HepG2 (cell line): Measurements from ENCODE around the gene TPGS1. TPM values are rescaled to one million over a fixed set of nuclear protein-coding genes. Genes with fewer than 3 reads are reported as not detected.

Experiments used
- AFF4 ChIP-seq: sonication (generic); formaldehyde crosslinking; IDR thresholded peaks from 2 replicates; pipeline ENCODE4 v1.4.0; 2020; ENCODE audit warnings: missing genetic modification reagents
- AHDC1 ChIP-seq: sonication (generic); formaldehyde crosslinking; IDR thresholded peaks from 2 replicates; pipeline ENCODE4 v1.5.1; 2020; ENCODE audit warnings: mild to moderate bottlenecking, missing genetic modification reagents, borderline replicate concordance
- CTCF ChIP-seq: sonication (generic); formaldehyde crosslinking; IDR thresholded peaks from 2 replicates; pipeline ENCODE4 v1.5.0; 2020; ENCODE audit warnings: mild to moderate bottlenecking, missing genetic modification reagents, moderate library complexity
- EED ChIP-seq: sonication (generic); formaldehyde crosslinking; IDR thresholded peaks from 2 replicates; pipeline ENCODE4 v1.5.0; 2020; ENCODE audit warnings: mild to moderate bottlenecking, missing genetic modification reagents
- FOXK1 ChIP-seq: sonication (generic); formaldehyde crosslinking; IDR thresholded peaks from 2 replicates; pipeline ENCODE4 v1.4.0; 2020; ENCODE audit warnings: low read depth, missing genetic modification reagents, borderline replicate concordance
- KLF9 ChIP-seq: IDR thresholded peaks from 2 replicates; pipeline ENCODE4 v1.6.1; 2016; ENCODE audit warnings: low read depth
- SIX1 ChIP-seq: sonication (generic); formaldehyde crosslinking; IDR thresholded peaks from 2 replicates; pipeline ENCODE4 v1.4.0; 2020; ENCODE audit warnings: missing genetic modification reagents, borderline replicate concordance
- XRCC5 ChIP-seq: fragments of 200-400 bp; formaldehyde crosslinking; optimal IDR thresholded peaks from 2 replicates; pipeline ENCODE3; 2017; ENCODE audit warnings: mild to moderate bottlenecking, low read length
- ZBTB33 ChIP-seq: sonication (generic); formaldehyde crosslinking; IDR thresholded peaks from 2 replicates; pipeline ENCODE4 v1.4.0; 2020; ENCODE audit warnings: missing genetic modification reagents
- ZBTB37 ChIP-seq: sonication (generic); formaldehyde crosslinking; IDR thresholded peaks from 2 replicates; pipeline ENCODE4 v1.4.0; 2020; ENCODE audit warnings: mild to moderate bottlenecking, missing genetic modification reagents
- ZNF253 ChIP-seq: sonication (generic); formaldehyde crosslinking; IDR thresholded peaks from 2 replicates; pipeline ENCODE4 v1.8.0; 2022; ENCODE audit warnings: mild to moderate bottlenecking, missing genetic modification reagents, borderline replicate concordance
- ZZZ3 ChIP-seq: sonication (generic); formaldehyde crosslinking; IDR thresholded peaks from 2 replicates; pipeline ENCODE4 v1.4.0; 2020; ENCODE audit warnings: missing genetic modification reagents, mild to moderate bottlenecking, borderline replicate concordance
- polyA plus RNA-seq, 8 experiments: library from polyadenylated mRNA; depleted of rRNA in 3 of 8; stranded (reverse) in 7 of 8; unstranded in 1 of 8; fragments of >200 nt; fragmentation: Illumina TruSeq in 4 of 8; extraction: Trizol in 4 of 8; gene quantifications; 2 replicates each; pipeline versions ENCODE4 v1.2.1 to v1.2.3, GENCODE V29; 2011 to 2016; ENCODE audit warnings: low read depth in 4 of 8, missing spikeins in 1 of 8, mixed read lengths in 1 of 8; ENCODE audit not compliant: insufficient read depth in 1 of 8
- total RNA-seq, 5 experiments: library from RNA; depleted of rRNA; stranded (reverse); fragments of >200 nt; fragmentation: Illumina TruSeq; extraction: Trizol; gene quantifications; 2 replicates each; pipeline ENCODE4 v1.2.3, GENCODE V29; 2016; ENCODE audit warnings: low read depth in 1 of 5

TPGS1 gene
- total and polyA plus RNA-seq, 2 of the 13 experiments (the other 11 are each of a cell fraction or from before 2014, with no cell fraction given) = 1.1 to 6.2 TPM

- TF ChIP-seq ZZZ3 (CRISPR knock-in tag) (no peak), KLF9 (CRISPR knock-in tag) (no peak), AHDC1 (CRISPR knock-in tag) (no peak), ZNF253 (CRISPR knock-in tag) (peak; percentile 66; the same call in 1 of the 2 replicates), AFF4 (CRISPR knock-in tag) (no peak), XRCC5 (no peak), FOXK1 (CRISPR knock-in tag) (no peak; the same call in 1 of the 2 replicates), ZBTB37 (CRISPR knock-in tag) (no peak), CTCF (CRISPR knock-in tag) (no peak; the same call in 1 of the 2 replicates), SIX1 (no peak), EED (CRISPR knock-in tag) (peak; percentile 30; the same call in 1 of the 2 replicates), ZBTB33 (CRISPR knock-in tag) (0 out of 2 replicates have a peak, but pooled peaks have one; percentile 8)
Observed at GRCh38 chr19:488505-489417, 18.5 kb upstream of the TPGS1 start (continued).
